Frontal cortex (tissue), 4 donors: ENCODE data around the gene MCOLN1. TPM values are rescaled to one million over a fixed set of nuclear protein-coding genes. Genes with fewer than 3 reads are reported as not detected.
A peak's percentile ranks its signal among the peaks of the same experiment; 100 is the strongest.

ENCODE experiments used
- DNase-seq, 2 donors: peaks; one replicate each; pipeline ENCODE4 v3.0.0; 2012; ENCODE audit warnings: low spot score in 2 of 2
- FAIRE-seq: peaks from 2 replicates; lab custom pipeline; 2012; peaks lifted over from hg19 to GRCh38; lab: Jason Lieb, UNC
- total RNA-seq: library from RNA; depleted of rRNA; stranded (reverse); fragments of >200 nt; gene quantifications from one replicate; pipeline ENCODE4 v1.2.3, GENCODE V29; 2014
- donor health status: control.
- donor health status: control.
- donor health status: control.

Gene MCOLN1
- total RNA-seq, 1 donor from 2014 or later: 7.7 TPM

GRCh38 chr19:7539827-7540425, 17.5 kb downstream of the MCOLN1 start:
- FAIRE-seq (no peak), DNase-seq (no peak)

- no peak for DNase-seq
- no peak for FAIRE-seq
Observed at GRCh38 chr19:7540761-7541474, 18.5 kb downstream of the MCOLN1 start.

- no peak for FAIRE-seq
- DNase-seq: no peak
Observed at GRCh38 chr19:7541475-7541824, 19.0 kb downstream of the MCOLN1 start.

- FAIRE-seq (no peak), DNase-seq (no peak)
Observed at GRCh38 chr19:7541828-7542443, 19.5 kb downstream of the MCOLN1 start.

GRCh38 chr19:7542556-7543348, 20.3 kb downstream of the MCOLN1 start:
- DNase-seq (no peak), FAIRE-seq (no peak)

- DNase-seq: no peak
- no peak for FAIRE-seq
Observed at GRCh38 chr19:7544626-7545025, 22.2 kb downstream of the MCOLN1 start.

GRCh38 chr19:7545300-7545699, 22.9 kb downstream of the MCOLN1 start:
- no peak for FAIRE-seq
- no peak for DNase-seq

- no peak for FAIRE-seq
- DNase-seq: no peak
Observed at GRCh38 chr19:7545904-7546303, 23.5 kb downstream of the MCOLN1 start.

GRCh38 chr19:7547159-7547558, 24.7 kb downstream of the MCOLN1 start:
- no peak for FAIRE-seq
- no peak for DNase-seq

- DNase-seq (no peak), FAIRE-seq (no peak)
Observed at GRCh38 chr19:7549429-7550148, 27.2 kb downstream of the MCOLN1 start.

GRCh38 chr19:7550169-7550770, 27.8 kb downstream of the MCOLN1 start:
- no peak for DNase-seq
- FAIRE-seq: no peak

- FAIRE-seq (no peak), DNase-seq (peak; percentile 80 to 84)
Observed at GRCh38 chr19:7550987-7551761, 28.8 kb downstream of the MCOLN1 start.

GRCh38 chr19:7552781-7553180, 30.4 kb downstream of the MCOLN1 start:
- DNase-seq: peak in 1 of 2 donors; percentile 15
- FAIRE-seq: no peak

GRCh38 chr19:7554565-7554964, 32.1 kb downstream of the MCOLN1 start:
- no peak for FAIRE-seq

GRCh38 chr19:7554990-7555864, 32.8 kb downstream of the MCOLN1 start:
- DNase-seq (peak; percentile 38 to 69), FAIRE-seq (no peak)

More at GRCh38 chr19:7554565-7554964, 32.1 kb downstream of the MCOLN1 start:
- peak in 1 of 2 donors; percentile 40 for DNase-seq

- DNase-seq (peak; percentile 19 to 24), FAIRE-seq (no peak)
Observed at GRCh38 chr19:7556696-7557315, 34.4 kb downstream of the MCOLN1 start.

GRCh38 chr19:7558667-7559066, 36.2 kb downstream of the MCOLN1 start:
- no peak for DNase-seq
- FAIRE-seq: no peak
